Natural killer cell (primary cell): ENCODE measurements around the gene SCARB1. TPM values are rescaled to one million over a fixed set of nuclear protein-coding genes. Genes with fewer than 3 reads are reported as not detected.

Experiments
- ATAC-seq, 3 donors: fragments of 150-1000 bp in 2 of 3; fragments of 200-7000 bp in 1 of 3; cut with Tn5 transposase; 1 replicate in 1 of 3; 2 replicates in 2 of 3; pipeline ENCODE4 v1.10.0; 2021; ENCODE audit warnings: mild to moderate bottlenecking in 2 of 3, moderate library complexity in 2 of 3
- DNase-seq, 2 donors: peaks; one replicate each; pipeline versions ENCODE4 v3.0.0 to v3.0.0-alpha.2; 2013 to 2021; ENCODE audit warnings: mixed read lengths in 1 of 2
- H3K27ac ChIP-seq: one replicate; pipeline ENCODE4 v1.5.1; 2013; ENCODE audit warnings: mild to moderate bottlenecking, low read length
- H3K27me3 ChIP-seq: one replicate; pipeline ENCODE4 v1.6.1; 2013; ENCODE audit warnings: low read length; ENCODE audit not compliant: control insufficient read depth, insufficient read depth
- H3K36me3 ChIP-seq: one replicate; pipeline ENCODE4 v1.6.1; 2013; ENCODE audit warnings: low read length; ENCODE audit not compliant: control insufficient read depth, insufficient read depth
- H3K4me1 ChIP-seq: one replicate; pipeline ENCODE4 v1.6.1; 2013; ENCODE audit warnings: low read length; ENCODE audit not compliant: control insufficient read depth, insufficient read depth
- H3K4me3 ChIP-seq: one replicate; pipeline ENCODE4 v1.5.1; 2013; ENCODE audit warnings: low read length
- H3K9me3 ChIP-seq: one replicate; pipeline ENCODE4 v1.6.1; 2013; ENCODE audit warnings: low read length; ENCODE audit not compliant: control insufficient read depth, insufficient read depth
- H3K27ac Mint-ChIP-seq, 2 donors: one replicate each; pipeline ENCODE4 v1.8.0; 2022; ENCODE audit warnings: mild to moderate bottlenecking in 2 of 2, mixed read lengths in 2 of 2, moderate library complexity in 1 of 2
- H3K27me3 Mint-ChIP-seq, 2 donors: one replicate each; pipeline ENCODE4 v1.8.0; 2022; ENCODE audit warnings: low read depth in 2 of 2, mixed read lengths in 2 of 2
- H3K36me3 Mint-ChIP-seq: one replicate; pipeline ENCODE4 v1.8.0; 2022; ENCODE audit warnings: mixed read lengths
- H3K4me1 Mint-ChIP-seq, 2 donors: one replicate each; pipeline ENCODE4 v1.8.0; 2022; ENCODE audit warnings: mixed read lengths in 2 of 2
- H3K4me3 Mint-ChIP-seq: one replicate; pipeline ENCODE4 v1.8.0; 2022; ENCODE audit warnings: mild to moderate bottlenecking, moderate library complexity, mixed read lengths
- H3K9me3 Mint-ChIP-seq, 2 donors: one replicate each; pipeline ENCODE4 v1.8.0; 2022; ENCODE audit warnings: mixed read lengths in 2 of 2
- CTCF ChIP-seq: fragments of 200-600 bp; IDR thresholded peaks from one replicate; pipeline ENCODE4 v1.8.0; 2022; ENCODE audit warnings: antibody characterized with exemption
- WGBS: methylation state at CpG from one replicate; pipeline ENCODE4 v1.1.7; 2013; ENCODE audit warnings: missing lambda C conversion rate; ENCODE audit not compliant: insufficient coverage; 5-methylcytosine and 5-hydroxymethylcytosine counted together
- intact Hi-C: fragments of 100-400 bp; cut with micrococcal nuclease; formaldehyde crosslinking; loops from one replicate; pipeline ENCODE4 v1.14.2; 2022
- total RNA-seq, 4 donors: library from RNA; stranded (reverse); fragments of 120-200 nt in 1 of 4; gene quantifications; one replicate each; pipeline versions ENCODE4 v1.2.3 to v1.2.4, GENCODE V29; 2013 to 2022

Gene SCARB1
- total RNA-seq, 3 donors from 2014 or later (not counting 1 experiment from before 2014, with no cell fraction given) = 1.1 to 2.7 (median 1.3) TPM

- Histone ChIP-seq H3K27ac (no peak overlapping the region), H3K4me1 (peaks cover 39% of the 10 kb centered on the region), H3K36me3 (no peaks in the 10 kb centered on the region), H3K9me3 (peaks cover 3% of the 10 kb centered on the region), H3K27me3 (peaks cover 18% of the 10 kb centered on the region), H3K4me3 (no peak overlapping the region)
- no peaks in the 10 kb centered on the region for H3K36me3 Mint-ChIP-seq
- no peak for DNase-seq
- H3K27ac Mint-ChIP-seq = no peak overlapping the region
- TF ChIP-seq CTCF = no peak
- H3K4me3 Mint-ChIP-seq = no peak overlapping the region
- intact Hi-C loops = no loop called here
- H3K9me3 Mint-ChIP-seq = no peaks in the 10 kb centered on the region
- ATAC-seq = no peak
- peaks cover 44 to 69% of the 10 kb centered on the region in 2 donors for H3K27me3 Mint-ChIP-seq
- 88% methylated on average over 7 of the region's 7 CpGs for WGBS
- peaks cover 27 to 36% of the 10 kb centered on the region in 2 donors for H3K4me1 Mint-ChIP-seq
These were observed 109.2 kb downstream of the SCARB1 start for GRCh38 chr12:124754491-124754890.

- Mint-ChIP-seq H3K27ac (no peak overlapping the region), H3K27me3 (peaks cover 39 to 64% of the 10 kb centered on the region in 2 donors), H3K4me3 (no peak overlapping the region), H3K9me3 (no peaks in the 10 kb centered on the region), H3K4me1 (peaks cover 26 to 32% of the 10 kb centered on the region in 2 donors), H3K36me3 (no peaks in the 10 kb centered on the region)
- H3K36me3 ChIP-seq = no peaks in the 10 kb centered on the region
- ATAC-seq (no peak), DNase-seq (no peak)
- TF ChIP-seq CTCF = no peak
- WGBS = 92% methylated on average over 4 of the region's 4 CpGs
- H3K27ac ChIP-seq = no peak overlapping the region
- H3K4me3 ChIP-seq = no peak overlapping the region
- peaks cover 18% of the 10 kb centered on the region for H3K27me3 ChIP-seq
- peaks cover 3% of the 10 kb centered on the region for H3K9me3 ChIP-seq
- peaks cover 39% of the 10 kb centered on the region for H3K4me1 ChIP-seq
- intact Hi-C loops = no loop called here
These were observed 109.7 kb downstream of the SCARB1 start for GRCh38 chr12:124753993-124754392.

GRCh38 chr12:124753228-124753591 is 110.5 kb downstream of the SCARB1 start:
- Histone ChIP-seq H3K4me3 (no peak overlapping the region), H3K27me3 (peaks cover 15% of the 10 kb centered on the region), H3K4me1 (peaks cover 39% of the 10 kb centered on the region), H3K36me3 (no peaks in the 10 kb centered on the region), H3K9me3 (peaks cover 3% of the 10 kb centered on the region), H3K27ac (no peak overlapping the region)
- no peak for TF ChIP-seq CTCF
- H3K27me3 Mint-ChIP-seq = peaks cover 34 to 62% of the 10 kb centered on the region in 2 donors
- H3K4me1 Mint-ChIP-seq = peaks cover 26 to 32% of the 10 kb centered on the region in 2 donors
- H3K9me3 Mint-ChIP-seq = no peaks in the 10 kb centered on the region
- intact Hi-C loops = no loop called here
- no peaks in the 10 kb centered on the region for H3K36me3 Mint-ChIP-seq
- 84% methylated on average over 11 of the region's 11 CpGs for WGBS
- ATAC-seq (no peak), DNase-seq (no peak)
- no peak overlapping the region for H3K4me3 Mint-ChIP-seq
- H3K27ac Mint-ChIP-seq = no peak overlapping the region
